Activated naive CD4-positive, alpha-beta T cell treated with anti-CD3 and anti-CD28 coated beads, Interleukin-2, amount 50 U/mL, for 24 hours (primary cell): ENCODE data around the gene GRAP2.

Source experiments
- H3K27ac Mint-ChIP-seq: one replicate; pipeline ENCODE4 v1.8.0; 2021; ENCODE audit warnings: mild to moderate bottlenecking, mixed read lengths
- H3K27me3 Mint-ChIP-seq: one replicate; pipeline ENCODE4 v1.8.0; 2021; ENCODE audit warnings: mixed read lengths
- H3K36me3 Mint-ChIP-seq: one replicate; pipeline ENCODE4 v1.8.0; 2021; ENCODE audit warnings: mixed read lengths
- H3K4me1 Mint-ChIP-seq: one replicate; pipeline ENCODE4 v1.8.0; 2021; ENCODE audit warnings: mixed read lengths
- H3K4me3 Mint-ChIP-seq: one replicate; pipeline ENCODE4 v1.8.0; 2021; ENCODE audit warnings: mild to moderate bottlenecking, mixed read lengths
- H3K9me3 Mint-ChIP-seq: one replicate; pipeline ENCODE4 v1.8.0; 2021; ENCODE audit warnings: mixed read lengths

GRAP2 gene

DNA sequence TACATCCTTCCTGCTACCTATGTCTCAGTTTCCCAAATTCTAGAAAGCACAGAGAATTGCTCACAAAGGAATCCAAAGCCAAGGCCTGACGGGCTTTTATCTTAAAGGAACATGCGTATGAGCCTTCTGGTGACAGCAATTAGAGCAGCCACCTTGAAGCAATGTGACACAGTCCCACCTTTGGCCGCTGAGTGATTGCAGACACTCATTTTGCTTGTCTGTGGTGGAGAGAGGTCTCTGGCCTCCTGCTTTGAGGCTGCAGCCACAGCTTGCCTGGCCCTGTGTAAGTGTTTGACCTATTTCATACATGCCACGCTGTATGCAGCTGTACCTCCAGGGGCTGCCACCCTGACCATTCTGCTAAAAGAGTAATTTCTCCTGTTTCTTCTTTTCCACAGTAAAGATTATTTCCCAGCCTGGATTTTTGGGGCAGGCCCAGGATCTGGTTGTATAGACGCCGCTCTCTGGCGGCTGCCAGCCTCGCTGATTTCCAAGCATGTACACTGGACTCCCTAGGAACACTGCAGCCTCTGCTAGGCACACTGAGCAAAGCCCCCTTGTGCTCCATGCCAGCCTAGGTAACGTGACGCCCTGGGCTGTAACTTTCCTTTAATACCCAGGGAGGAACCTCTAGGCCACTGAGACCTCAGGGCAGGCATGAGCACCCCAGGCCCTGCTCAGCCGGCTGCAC lies 58.2 kb downstream of the GRAP2 start:
- H3K36me3 Mint-ChIP-seq = peaks cover 35% of the 10 kb centered on the region
- H3K4me1 Mint-ChIP-seq = peaks cover 80% of the 10 kb centered on the region
- H3K4me3 Mint-ChIP-seq = no peak overlapping the region
- H3K27ac Mint-ChIP-seq = peak overlapping the region; percentile 79
- no peaks in the 10 kb centered on the region for H3K27me3 Mint-ChIP-seq
- no peaks in the 10 kb centered on the region for H3K9me3 Mint-ChIP-seq

- peaks cover 38% of the 10 kb centered on the region for H3K36me3 Mint-ChIP-seq
- H3K27ac Mint-ChIP-seq = peak within 1 kb of the TSS; percentile 93
- peaks cover 73% of the 10 kb centered on the region for H3K4me1 Mint-ChIP-seq
- no peaks in the 10 kb centered on the region for H3K9me3 Mint-ChIP-seq
- no peaks in the 10 kb centered on the region for H3K27me3 Mint-ChIP-seq
- H3K4me3 Mint-ChIP-seq = peak within 1 kb of the TSS; percentile 65
These were observed 59.0 kb downstream of the GRAP2 start, which contains the start of gene TMA7B for GRCh38 chr22:39959640-39960447. TSS of gene TMA7B (plus strand) at chr22:39960397. CDS start at chr22:39964375, 3,978 bp downstream.

GRCh38 chr22:39960791-39961746 lies 60.2 kb downstream of the GRAP2 start:
- Mint-ChIP-seq H3K27ac (peak overlapping the region; percentile 93), H3K36me3 (peaks cover 36% of the 10 kb centered on the region), H3K9me3 (no peaks in the 10 kb centered on the region), H3K4me3 (peak overlapping the region; percentile 65), H3K4me1 (peaks cover 64% of the 10 kb centered on the region), H3K27me3 (no peaks in the 10 kb centered on the region)

- peaks cover 60% of the 10 kb centered on the region for H3K4me1 Mint-ChIP-seq
- H3K4me3 Mint-ChIP-seq = peak overlapping the region; percentile 65
- peaks cover 33% of the 10 kb centered on the region for H3K36me3 Mint-ChIP-seq
- peak overlapping the region; percentile 93 for H3K27ac Mint-ChIP-seq
- H3K9me3 Mint-ChIP-seq = no peaks in the 10 kb centered on the region
- no peaks in the 10 kb centered on the region for H3K27me3 Mint-ChIP-seq
These were observed 61.2 kb downstream of the GRAP2 start for GRCh38 chr22:39962071-39962470.

DNA sequence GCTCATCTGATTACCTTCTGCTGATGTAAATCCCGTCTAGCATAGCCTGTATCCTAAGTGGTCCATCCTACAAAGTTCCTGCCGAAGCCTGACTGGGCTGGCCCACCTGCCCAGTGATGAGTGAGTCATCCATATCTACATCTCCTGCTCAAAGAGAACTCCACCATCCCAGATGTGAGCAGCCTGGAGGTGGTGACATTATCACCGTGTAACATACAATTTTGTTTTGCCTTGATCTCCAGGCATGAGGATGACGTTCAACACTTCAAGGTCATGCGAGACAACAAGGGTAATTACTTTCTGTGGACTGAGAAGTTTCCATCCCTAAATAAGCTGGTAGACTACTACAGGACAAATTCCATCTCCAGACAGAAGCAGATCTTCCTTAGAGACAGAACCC lies 64.9 kb downstream of the GRAP2 start:
- no peak overlapping the region for H3K4me3 Mint-ChIP-seq
- H3K4me1 Mint-ChIP-seq = peaks cover 24% of the 10 kb centered on the region
- H3K27me3 Mint-ChIP-seq = no peaks in the 10 kb centered on the region
- peak overlapping the region; percentile 90 for H3K27ac Mint-ChIP-seq
- peaks cover 20% of the 10 kb centered on the region for H3K36me3 Mint-ChIP-seq
- no peaks in the 10 kb centered on the region for H3K9me3 Mint-ChIP-seq

DNA sequence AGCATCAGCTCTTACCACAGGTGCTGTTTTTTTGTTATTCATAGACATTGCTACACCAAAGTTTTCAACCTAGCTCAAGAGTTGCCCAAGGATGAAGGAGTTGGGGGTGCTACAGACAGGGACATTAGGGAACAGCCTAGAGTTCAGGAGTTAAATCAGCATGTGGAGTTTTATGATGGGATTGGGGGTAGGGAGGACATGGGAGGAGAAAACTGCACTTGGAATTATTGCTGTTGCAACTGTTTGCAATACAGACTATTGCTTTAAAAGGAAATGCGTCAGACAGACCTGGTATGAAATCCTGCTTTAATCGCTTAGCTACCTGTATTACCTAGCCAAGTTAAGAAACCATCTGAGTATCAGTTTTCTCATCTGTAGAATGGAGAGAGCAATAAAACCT lies 65.6 kb downstream of the GRAP2 start:
- H3K27me3 Mint-ChIP-seq = no peaks in the 10 kb centered on the region
- H3K4me1 Mint-ChIP-seq = peaks cover 18% of the 10 kb centered on the region
- peaks cover 19% of the 10 kb centered on the region for H3K36me3 Mint-ChIP-seq
- H3K4me3 Mint-ChIP-seq = no peak overlapping the region
- no peaks in the 10 kb centered on the region for H3K9me3 Mint-ChIP-seq
- peak overlapping the region; percentile 12 for H3K27ac Mint-ChIP-seq

DNA sequence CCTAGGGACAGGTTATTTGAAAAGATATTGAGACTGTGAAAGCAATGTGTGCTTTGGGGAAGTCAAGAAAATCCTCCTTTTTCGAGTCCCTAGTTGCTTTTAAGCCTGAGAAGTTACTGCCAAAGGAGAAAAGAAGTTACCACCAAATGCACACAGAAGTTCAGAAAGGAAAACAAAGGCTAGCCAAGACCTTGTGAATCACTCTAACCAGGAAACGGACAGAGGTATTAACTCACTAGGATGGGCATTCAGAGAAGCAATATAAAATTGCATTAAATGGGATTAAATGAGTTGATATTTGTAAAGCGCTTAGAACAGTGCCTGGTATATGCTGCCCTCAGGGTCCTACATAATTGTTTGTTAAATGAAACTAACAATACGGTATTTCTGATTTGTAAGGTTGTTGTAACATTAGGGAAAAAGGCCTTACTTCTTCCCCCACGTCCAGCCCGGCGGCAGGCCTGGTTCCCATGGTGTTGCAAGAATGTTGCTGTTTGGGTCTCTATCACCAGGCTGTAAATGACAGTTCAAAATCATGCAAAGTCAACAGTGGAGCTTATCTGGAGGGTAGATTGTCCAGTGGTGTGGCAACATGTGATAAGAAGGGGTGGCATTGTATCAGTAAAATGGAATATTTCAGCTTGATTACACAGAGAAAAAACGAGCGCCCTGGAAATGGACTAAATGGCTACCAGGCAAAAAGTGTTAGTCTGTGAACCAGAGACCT lies 66.4 kb downstream of the GRAP2 start:
- Mint-ChIP-seq H3K4me3 (no peak overlapping the region), H3K27me3 (no peaks in the 10 kb centered on the region), H3K27ac (peak overlapping the region; percentile 76), H3K9me3 (no peaks in the 10 kb centered on the region), H3K36me3 (peaks cover 16% of the 10 kb centered on the region), H3K4me1 (peaks cover 11% of the 10 kb centered on the region)

DNA sequence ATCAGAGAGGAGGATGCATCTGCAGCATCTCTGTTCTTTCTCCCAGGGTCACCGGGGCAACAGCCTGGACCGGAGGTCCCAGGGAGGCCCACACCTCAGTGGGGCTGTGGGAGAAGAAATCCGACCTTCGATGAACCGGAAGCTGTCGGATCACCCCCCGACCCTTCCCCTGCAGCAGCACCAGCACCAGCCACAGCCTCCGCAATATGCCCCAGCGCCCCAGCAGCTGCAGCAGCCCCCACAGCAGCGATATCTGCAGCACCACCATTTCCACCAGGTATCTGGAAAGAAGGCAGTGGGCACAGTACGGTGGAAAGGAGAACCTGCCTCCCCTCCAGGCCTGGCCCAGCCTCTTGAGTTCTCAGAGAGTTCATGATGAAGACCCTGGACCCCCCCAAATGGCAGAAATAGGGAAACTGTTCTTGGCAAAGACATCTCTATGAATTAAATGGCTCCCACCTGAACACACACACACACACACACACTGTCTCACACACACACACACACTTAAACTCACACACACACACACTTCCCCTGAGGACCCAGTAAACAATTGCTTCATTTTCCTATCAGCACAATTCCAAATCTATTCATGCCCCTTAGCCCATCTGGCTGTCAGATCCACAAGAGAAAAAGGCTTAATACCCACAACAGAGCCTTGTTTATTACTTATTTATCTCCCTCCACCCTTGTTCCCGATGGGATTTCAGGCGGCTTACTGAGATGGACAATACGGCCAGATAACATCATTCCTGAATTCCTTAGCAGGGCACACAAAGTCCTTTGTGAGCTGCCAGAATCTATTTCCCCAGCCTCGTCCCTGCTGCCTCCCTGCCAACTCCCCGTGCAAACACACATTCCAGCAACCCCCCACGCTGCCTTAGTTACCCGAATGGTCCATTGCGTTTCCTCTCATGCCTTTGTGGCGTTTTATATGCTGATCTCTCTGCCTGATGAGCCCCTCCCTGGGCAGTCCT lies 67.4 kb downstream of the GRAP2 start:
- H3K9me3 Mint-ChIP-seq = no peaks in the 10 kb centered on the region
- H3K4me1 Mint-ChIP-seq = peaks cover 4% of the 10 kb centered on the region
- peaks cover 14% of the 10 kb centered on the region for H3K36me3 Mint-ChIP-seq
- peak overlapping the region; percentile 75 for H3K27ac Mint-ChIP-seq
- H3K4me3 Mint-ChIP-seq = no peak overlapping the region
- no peaks in the 10 kb centered on the region for H3K27me3 Mint-ChIP-seq

DNA sequence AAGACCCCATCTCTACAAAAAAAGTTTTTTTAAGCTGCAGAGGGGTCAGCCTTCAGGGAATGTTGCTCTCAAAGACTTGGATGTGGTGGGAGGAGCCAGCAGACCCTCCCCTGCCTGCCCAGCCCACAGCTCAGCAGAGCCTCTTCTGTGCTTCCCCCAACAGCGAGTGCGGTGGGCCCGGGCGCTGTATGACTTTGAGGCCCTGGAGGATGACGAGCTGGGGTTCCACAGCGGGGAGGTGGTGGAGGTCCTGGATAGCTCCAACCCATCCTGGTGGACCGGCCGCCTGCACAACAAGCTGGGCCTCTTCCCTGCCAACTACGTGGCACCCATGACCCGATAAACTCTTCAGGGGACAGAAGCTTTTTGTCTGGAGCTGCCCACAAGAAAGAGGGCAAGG lies 69.9 kb downstream of the GRAP2 start:
- Mint-ChIP-seq H3K4me1 (peaks cover under 1% of the 10 kb centered on the region), H3K36me3 (peaks cover 9% of the 10 kb centered on the region), H3K9me3 (no peaks in the 10 kb centered on the region), H3K27me3 (no peaks in the 10 kb centered on the region), H3K4me3 (no peak overlapping the region), H3K27ac (no peak overlapping the region)

DNA sequence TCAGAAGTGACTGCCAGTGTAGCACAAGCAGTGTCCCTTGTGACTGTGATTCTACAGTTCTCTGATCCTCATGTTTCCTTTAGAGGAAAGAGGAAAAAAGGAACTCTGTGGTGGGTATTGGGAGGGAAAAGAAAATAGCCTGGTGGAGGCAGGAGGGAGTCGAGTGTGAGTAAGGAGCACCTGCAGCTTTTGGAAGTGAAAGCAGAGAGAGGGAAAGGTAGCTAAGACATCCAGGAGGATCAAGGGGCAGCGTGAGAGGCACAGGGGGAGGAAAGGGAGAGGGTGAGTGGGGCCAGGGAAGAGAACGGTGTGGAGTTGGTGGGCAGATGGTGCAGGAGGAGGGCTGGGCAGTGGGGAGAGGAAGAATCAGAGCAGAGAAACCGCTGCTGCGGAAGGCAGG lies 71.8 kb downstream of the GRAP2 start:
- Mint-ChIP-seq H3K4me3 (no peak overlapping the region), H3K4me1 (peaks cover 3% of the 10 kb centered on the region), H3K27ac (peak overlapping the region; percentile 81), H3K36me3 (peaks cover 7% of the 10 kb centered on the region), H3K9me3 (no peaks in the 10 kb centered on the region), H3K27me3 (no peaks in the 10 kb centered on the region)

DNA sequence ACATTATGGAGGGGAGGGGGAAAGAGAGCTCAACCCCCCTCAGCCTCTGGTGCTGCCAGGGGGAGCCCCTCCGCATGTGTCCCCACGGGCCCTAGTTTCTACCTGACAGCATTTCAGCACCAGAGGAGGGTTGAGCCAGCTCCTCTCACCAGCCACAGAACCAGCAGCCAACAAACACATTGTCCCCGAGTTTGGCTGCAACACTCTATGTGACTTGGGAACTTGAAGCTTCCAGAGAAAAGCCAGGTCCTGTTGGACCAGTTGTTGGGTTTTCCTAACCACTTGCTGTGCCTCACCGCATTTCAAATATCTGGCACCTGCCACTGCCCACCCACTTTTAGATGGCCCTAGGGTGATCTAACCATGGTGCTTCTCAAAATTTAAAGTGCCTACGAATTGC lies 72.8 kb downstream of the GRAP2 start:
- Mint-ChIP-seq H3K27ac (no peak overlapping the region), H3K27me3 (no peaks in the 10 kb centered on the region), H3K4me1 (peaks cover 7% of the 10 kb centered on the region), H3K9me3 (no peaks in the 10 kb centered on the region), H3K36me3 (peaks cover 7% of the 10 kb centered on the region), H3K4me3 (no peak overlapping the region)

- Mint-ChIP-seq H3K36me3 (peaks cover 5% of the 10 kb centered on the region), H3K27ac (no peak overlapping the region), H3K9me3 (no peaks in the 10 kb centered on the region), H3K4me3 (no peak overlapping the region), H3K4me1 (peaks cover 10% of the 10 kb centered on the region), H3K27me3 (no peaks in the 10 kb centered on the region)
These were observed 73.2 kb downstream of the GRAP2 start for GRCh38 chr22:39974065-39974464.

DNA sequence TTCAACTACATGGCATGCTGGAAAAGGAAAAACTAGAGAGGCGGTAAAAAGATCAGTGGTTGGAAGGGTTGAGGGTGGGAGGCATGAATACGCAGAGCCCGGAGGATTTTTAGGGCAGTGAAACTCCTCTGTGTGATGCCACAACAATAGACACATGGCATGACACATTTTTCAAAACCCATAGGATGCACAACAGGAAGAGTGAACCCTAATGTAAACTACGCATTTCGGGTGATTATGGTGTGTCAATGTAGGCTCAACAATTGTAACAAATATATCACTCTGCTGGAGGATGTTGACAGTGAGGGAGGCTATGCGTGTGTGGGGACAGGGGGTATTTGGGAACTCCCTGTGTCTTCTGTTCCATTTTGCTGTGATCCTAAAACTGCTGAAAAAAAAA lies 78.2 kb downstream of the GRAP2 start:
- H3K4me1 Mint-ChIP-seq = peaks cover 34% of the 10 kb centered on the region
- H3K9me3 Mint-ChIP-seq = no peaks in the 10 kb centered on the region
- no peaks in the 10 kb centered on the region for H3K27me3 Mint-ChIP-seq
- peak overlapping the region; percentile 31 for H3K27ac Mint-ChIP-seq
- no peak overlapping the region for H3K4me3 Mint-ChIP-seq
- peaks cover 1% of the 10 kb centered on the region for H3K36me3 Mint-ChIP-seq

- Mint-ChIP-seq H3K4me1 (peaks cover 35% of the 10 kb centered on the region), H3K27ac (no peak overlapping the region), H3K9me3 (no peaks in the 10 kb centered on the region), H3K27me3 (no peaks in the 10 kb centered on the region), H3K36me3 (peaks cover 1% of the 10 kb centered on the region), H3K4me3 (no peak overlapping the region)
These were observed 78.6 kb downstream of the GRAP2 start for GRCh38 chr22:39979458-39979857.
